ENCODE data around the gene ANKRD45.

DNA sequence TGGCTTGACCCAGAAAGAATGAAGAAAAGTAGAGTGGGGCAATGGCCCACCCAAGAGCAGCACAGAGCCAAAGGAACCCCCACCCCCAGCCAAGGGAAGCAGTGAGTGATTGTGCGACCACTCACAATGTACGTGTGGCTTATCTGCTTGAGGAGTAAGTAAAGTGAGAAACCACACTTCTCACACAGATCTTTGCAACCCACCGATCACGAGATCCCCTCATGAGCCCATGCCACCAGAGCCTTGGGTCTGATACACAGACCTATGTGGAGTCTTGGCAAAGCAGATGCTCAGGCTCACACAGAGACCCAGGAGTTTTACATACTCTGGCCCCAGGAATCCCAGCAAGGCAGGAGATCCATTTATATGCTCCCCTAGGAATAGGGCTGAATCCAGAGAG lies 52.8 kb downstream of the ANKRD45 start:
- TF ChIP-seq GATA3 (IDR thresholded peaks at IDR 0.05; ENCODE audit: low read depth, low read length) (no peak), GATA2 (IDR thresholded peaks at IDR 0.05; ENCODE audit: low read depth, low read length) (no peak)

Measured in SH-SY5Y (cell line).